ENCODE data around the gene SLC25A18.
"Not testable (repeated sequence)": the region's sequence is repeated elsewhere in the genome, so short reads cannot be mapped to it uniquely, and the experiment has no call there.

SLC25A18 gene, protein sequence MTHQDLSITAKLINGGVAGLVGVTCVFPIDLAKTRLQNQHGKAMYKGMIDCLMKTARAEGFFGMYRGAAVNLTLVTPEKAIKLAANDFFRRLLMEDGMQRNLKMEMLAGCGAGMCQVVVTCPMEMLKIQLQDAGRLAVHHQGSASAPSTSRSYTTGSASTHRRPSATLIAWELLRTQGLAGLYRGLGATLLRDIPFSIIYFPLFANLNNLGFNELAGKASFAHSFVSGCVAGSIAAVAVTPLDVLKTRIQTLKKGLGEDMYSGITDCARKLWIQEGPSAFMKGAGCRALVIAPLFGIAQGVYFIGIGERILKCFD

DNA sequence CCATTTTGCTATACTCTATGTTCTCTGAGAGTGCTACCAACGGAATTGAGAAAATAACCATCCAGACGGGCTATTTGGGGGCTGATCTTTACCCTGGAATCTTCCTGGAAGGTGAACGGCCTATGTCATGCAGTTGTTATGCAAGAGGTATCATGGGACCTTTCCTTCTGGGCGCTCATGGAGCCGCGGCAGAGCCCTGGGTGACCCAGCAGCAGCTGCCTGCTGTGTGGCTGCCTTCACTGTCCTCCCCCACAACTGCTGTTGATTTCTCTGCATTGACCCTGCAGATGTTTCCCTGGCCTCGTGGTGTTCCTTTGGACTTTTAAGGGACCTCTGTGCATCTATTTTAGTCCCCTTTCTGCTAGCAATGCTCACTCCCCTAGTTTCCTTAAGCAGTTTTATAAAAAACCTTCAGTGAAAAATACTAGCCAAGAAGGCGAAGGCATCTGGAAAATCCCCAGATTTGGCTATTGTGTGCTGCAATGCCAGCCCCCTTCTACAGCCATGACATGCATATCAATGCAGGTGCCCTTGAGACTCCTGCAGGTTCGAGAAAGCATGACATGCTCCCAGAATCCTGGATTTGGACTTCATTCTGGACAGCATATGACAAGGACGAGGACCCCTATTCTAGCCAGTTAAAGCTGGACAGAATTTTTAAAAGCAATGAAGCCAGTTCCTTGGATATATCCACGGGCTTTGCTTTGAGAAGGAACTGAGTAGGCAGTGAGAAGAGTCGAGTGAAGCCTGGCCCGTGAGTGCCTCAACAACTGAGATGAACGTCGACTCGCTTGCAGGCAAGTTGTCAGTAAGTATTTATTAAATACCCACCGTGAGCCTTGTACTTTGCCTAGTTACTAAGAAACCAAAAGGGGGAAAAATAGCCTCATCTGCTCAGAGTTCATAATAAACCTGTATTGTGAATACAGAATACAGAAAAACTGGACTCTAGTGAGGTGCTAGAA is at the start of gene SLC25A18:
Gene SLC25A18 (plus strand): TSS at position 593 of the 965 bp plus-strand sequence. CDS start 16,447 bp downstream, outside the sequence.
- TF ChIP-seq, protein P1, sequence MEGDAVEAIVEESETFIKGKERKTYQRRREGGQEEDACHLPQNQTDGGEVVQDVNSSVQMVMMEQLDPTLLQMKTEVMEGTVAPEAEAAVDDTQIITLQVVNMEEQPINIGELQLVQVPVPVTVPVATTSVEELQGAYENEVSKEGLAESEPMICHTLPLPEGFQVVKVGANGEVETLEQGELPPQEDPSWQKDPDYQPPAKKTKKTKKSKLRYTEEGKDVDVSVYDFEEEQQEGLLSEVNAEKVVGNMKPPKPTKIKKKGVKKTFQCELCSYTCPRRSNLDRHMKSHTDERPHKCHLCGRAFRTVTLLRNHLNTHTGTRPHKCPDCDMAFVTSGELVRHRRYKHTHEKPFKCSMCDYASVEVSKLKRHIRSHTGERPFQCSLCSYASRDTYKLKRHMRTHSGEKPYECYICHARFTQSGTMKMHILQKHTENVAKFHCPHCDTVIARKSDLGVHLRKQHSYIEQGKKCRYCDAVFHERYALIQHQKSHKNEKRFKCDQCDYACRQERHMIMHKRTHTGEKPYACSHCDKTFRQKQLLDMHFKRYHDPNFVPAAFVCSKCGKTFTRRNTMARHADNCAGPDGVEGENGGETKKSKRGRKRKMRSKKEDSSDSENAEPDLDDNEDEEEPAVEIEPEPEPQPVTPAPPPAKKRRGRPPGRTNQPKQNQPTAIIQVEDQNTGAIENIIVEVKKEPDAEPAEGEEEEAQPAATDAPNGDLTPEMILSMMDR (IDR thresholded peaks at IDR 0.05; ENCODE audit: poor library complexity, severe bottlenecking) = no peak
- no peaks in the 10 kb centered on the region for H3K36me3 ChIP-seq (ENCODE audit: low read depth)
- no peak within 1 kb of the TSS for H3K27ac ChIP-seq (ENCODE audit: poor library complexity, severe bottlenecking)
- no peak within 1 kb of the TSS for H3K4me3 ChIP-seq (ENCODE audit: severe bottlenecking)
- ATAC-seq (ENCODE audit: low read depth) = no peak
- DNase-seq (ENCODE audit: low spot score) = no peak
- no peaks in the 10 kb centered on the region for H3K27me3 ChIP-seq (ENCODE audit: insufficient read depth, poor library complexity, severe bottlenecking)
- no peaks in the 10 kb centered on the region for H3K4me1 ChIP-seq (ENCODE audit: insufficient read depth, poor library complexity, severe bottlenecking)
- no peaks in the 10 kb centered on the region for H3K9me3 ChIP-seq (ENCODE audit: severe bottlenecking)

DNA sequence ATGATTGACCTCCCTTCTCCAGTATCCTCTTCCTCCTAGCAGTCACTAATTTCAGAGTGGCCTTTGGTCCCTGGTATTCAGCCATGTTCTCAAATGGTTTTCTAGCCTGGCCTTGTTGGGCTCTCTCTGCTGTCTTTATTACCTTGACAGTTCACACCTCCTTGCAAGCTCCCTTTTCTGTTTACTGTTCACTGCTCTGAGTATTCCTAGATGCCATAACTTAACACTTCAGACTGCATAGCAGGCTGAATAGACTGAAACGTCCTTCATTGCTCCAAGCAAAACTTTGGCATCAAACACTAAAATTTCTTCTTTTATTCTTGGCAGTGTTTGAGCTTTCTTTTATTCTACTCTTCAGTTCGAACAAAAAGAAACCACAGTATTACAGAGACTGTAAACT is 49.7 kb upstream of the SLC25A18 start:
- peaks cover 9% of the 10 kb centered on the region for H3K27me3 ChIP-seq (ENCODE audit: insufficient read depth, poor library complexity, severe bottlenecking)
- H3K9me3 ChIP-seq (ENCODE audit: severe bottlenecking) = no peaks in the 10 kb centered on the region
- no peaks in the 10 kb centered on the region for H3K4me1 ChIP-seq (ENCODE audit: insufficient read depth, poor library complexity, severe bottlenecking)
- TF ChIP-seq, protein P1 (IDR thresholded peaks at IDR 0.05; ENCODE audit: poor library complexity, severe bottlenecking) = no peak
- ATAC-seq (ENCODE audit: low read depth) (no peak), DNase-seq (ENCODE audit: low spot score) (no peak)
- H3K36me3 ChIP-seq (ENCODE audit: low read depth) = no peaks in the 10 kb centered on the region
- no peak overlapping the region for H3K27ac ChIP-seq (ENCODE audit: poor library complexity, severe bottlenecking)
- no peak overlapping the region for H3K4me3 ChIP-seq (ENCODE audit: severe bottlenecking)

DNA sequence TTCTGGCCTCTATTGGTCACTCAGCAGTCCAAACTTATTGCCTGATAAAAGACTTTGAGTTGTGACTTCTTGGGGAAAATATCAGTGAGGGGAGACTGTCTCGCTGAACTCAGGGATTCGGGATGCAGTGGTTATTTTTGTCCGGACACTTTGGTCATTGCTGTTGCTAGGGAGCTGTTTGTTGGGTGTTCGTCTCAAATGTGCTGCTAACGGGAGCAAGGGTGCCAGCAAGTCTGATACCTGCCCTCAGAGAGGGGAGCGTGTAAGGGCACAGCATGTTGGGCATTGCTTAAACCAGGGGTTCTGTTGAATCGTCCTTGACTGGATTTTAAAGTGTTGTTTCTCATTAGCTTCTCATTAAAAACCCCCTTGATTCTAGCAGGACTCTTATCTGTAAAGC is 49.2 kb upstream of the SLC25A18 start:
- Histone ChIP-seq H3K4me1 (ENCODE audit: insufficient read depth, poor library complexity, severe bottlenecking) (no peaks in the 10 kb centered on the region), H3K27me3 (ENCODE audit: insufficient read depth, poor library complexity, severe bottlenecking) (peaks cover 9% of the 10 kb centered on the region), H3K4me3 (ENCODE audit: severe bottlenecking) (no peak overlapping the region), H3K27ac (ENCODE audit: poor library complexity, severe bottlenecking) (no peak overlapping the region), H3K36me3 (ENCODE audit: low read depth) (no peaks in the 10 kb centered on the region), H3K9me3 (ENCODE audit: severe bottlenecking) (no peaks in the 10 kb centered on the region)
- TF ChIP-seq, protein P1 (IDR thresholded peaks at IDR 0.05; ENCODE audit: poor library complexity, severe bottlenecking) = no peak
- ATAC-seq (ENCODE audit: low read depth) (no peak), DNase-seq (ENCODE audit: low spot score) (no peak)

DNA sequence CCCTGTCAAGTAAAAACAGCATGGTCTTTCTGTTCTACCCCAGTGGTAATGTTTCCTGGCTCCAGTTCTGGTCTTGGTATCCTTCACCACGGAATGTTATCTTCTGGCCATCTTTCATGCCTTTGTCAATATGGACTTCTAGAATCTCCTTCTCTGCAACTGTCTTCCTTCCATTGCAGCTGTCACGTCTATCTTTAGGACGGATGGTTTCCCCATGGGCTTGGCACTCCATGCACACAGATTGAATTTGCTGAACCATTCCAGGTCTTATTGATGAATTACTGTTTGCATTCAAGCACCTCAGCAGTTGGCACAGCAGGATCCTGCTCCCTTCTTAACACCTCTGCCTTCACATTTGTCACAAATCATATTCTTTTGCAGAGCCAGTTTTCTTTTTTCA is 44.9 kb upstream of the SLC25A18 start:
- H3K27ac ChIP-seq (ENCODE audit: poor library complexity, severe bottlenecking) = no peak overlapping the region

DNA sequence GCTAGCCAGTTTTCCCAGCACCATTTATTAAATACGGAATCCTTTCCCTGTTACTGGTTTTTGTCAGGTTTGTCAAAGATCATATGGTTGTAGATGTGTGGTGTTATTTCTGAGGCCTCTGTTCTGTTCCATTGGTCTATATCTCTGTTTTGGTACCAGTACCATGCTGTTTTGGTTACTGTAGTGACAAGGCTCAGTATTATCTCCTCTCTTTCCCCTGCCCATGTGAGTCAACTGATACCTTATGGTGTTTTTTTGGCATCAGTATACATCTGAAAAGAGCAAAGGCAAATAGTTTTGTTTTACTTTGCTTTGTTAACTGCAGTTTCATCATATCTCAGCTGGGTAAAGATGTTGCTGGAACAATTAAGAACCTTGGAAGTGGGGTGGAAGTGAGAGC is 41.3 kb upstream of the SLC25A18 start:
- not testable (repeated sequence) for H3K4me3 ChIP-seq (ENCODE audit: severe bottlenecking); H3K9me3 ChIP-seq (ENCODE audit: severe bottlenecking); ATAC-seq (ENCODE audit: low read depth); H3K27me3 ChIP-seq (ENCODE audit: insufficient read depth, poor library complexity, severe bottlenecking); H3K4me1 ChIP-seq (ENCODE audit: insufficient read depth, poor library complexity, severe bottlenecking); DNase-seq (ENCODE audit: low spot score); H3K36me3 ChIP-seq (ENCODE audit: low read depth); H3K27ac ChIP-seq (ENCODE audit: poor library complexity, severe bottlenecking)

More for the DNA sequence above, 44.9 kb upstream of the SLC25A18 start:
- no peak for DNase-seq (ENCODE audit: low spot score)
- no peak overlapping the region for H3K4me3 ChIP-seq (ENCODE audit: severe bottlenecking)
- H3K27me3 ChIP-seq (ENCODE audit: insufficient read depth, poor library complexity, severe bottlenecking) = no peaks in the 10 kb centered on the region
- no peaks in the 10 kb centered on the region for H3K4me1 ChIP-seq (ENCODE audit: insufficient read depth, poor library complexity, severe bottlenecking)
- TF ChIP-seq, protein P1 (IDR thresholded peaks at IDR 0.05; ENCODE audit: poor library complexity, severe bottlenecking) = no peak
- no peaks in the 10 kb centered on the region for H3K9me3 ChIP-seq (ENCODE audit: severe bottlenecking)
- no peak for ATAC-seq (ENCODE audit: low read depth)
- no peaks in the 10 kb centered on the region for H3K36me3 ChIP-seq (ENCODE audit: low read depth)

Measured in RWPE2 (cell line).